Measurements from ENCODE around the gene KLHL29.

KLHL29 gene

GRCh38 chr2:23505218-23505983 lies 120.4 kb downstream of the KLHL29 start:
- in situ Hi-C loops (cut with HindIII; ENCODE audit: low sequenced_read_pairs): no loop called here
- DNase-seq (ENCODE audit: low read depth): no peak
- TF ChIP-seq, protein P1, sequence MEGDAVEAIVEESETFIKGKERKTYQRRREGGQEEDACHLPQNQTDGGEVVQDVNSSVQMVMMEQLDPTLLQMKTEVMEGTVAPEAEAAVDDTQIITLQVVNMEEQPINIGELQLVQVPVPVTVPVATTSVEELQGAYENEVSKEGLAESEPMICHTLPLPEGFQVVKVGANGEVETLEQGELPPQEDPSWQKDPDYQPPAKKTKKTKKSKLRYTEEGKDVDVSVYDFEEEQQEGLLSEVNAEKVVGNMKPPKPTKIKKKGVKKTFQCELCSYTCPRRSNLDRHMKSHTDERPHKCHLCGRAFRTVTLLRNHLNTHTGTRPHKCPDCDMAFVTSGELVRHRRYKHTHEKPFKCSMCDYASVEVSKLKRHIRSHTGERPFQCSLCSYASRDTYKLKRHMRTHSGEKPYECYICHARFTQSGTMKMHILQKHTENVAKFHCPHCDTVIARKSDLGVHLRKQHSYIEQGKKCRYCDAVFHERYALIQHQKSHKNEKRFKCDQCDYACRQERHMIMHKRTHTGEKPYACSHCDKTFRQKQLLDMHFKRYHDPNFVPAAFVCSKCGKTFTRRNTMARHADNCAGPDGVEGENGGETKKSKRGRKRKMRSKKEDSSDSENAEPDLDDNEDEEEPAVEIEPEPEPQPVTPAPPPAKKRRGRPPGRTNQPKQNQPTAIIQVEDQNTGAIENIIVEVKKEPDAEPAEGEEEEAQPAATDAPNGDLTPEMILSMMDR (IDR thresholded peaks at IDR 0.05; ENCODE audit: low read depth, low read length, missing control alignments): no peak
- no peak overlapping the region for H3K4me3 ChIP-seq (ENCODE audit: low read depth, low read length)

GRCh38 chr2:23505984-23506380 lies 121.0 kb downstream of the KLHL29 start:
- no peak for DNase-seq (ENCODE audit: low read depth)
- in situ Hi-C loops (cut with HindIII; ENCODE audit: low sequenced_read_pairs): no loop called here
- H3K4me3 ChIP-seq (ENCODE audit: low read depth, low read length): no peak overlapping the region
- TF ChIP-seq, protein P1 (IDR thresholded peaks at IDR 0.05; ENCODE audit: low read depth, low read length, missing control alignments): no peak

DNA sequence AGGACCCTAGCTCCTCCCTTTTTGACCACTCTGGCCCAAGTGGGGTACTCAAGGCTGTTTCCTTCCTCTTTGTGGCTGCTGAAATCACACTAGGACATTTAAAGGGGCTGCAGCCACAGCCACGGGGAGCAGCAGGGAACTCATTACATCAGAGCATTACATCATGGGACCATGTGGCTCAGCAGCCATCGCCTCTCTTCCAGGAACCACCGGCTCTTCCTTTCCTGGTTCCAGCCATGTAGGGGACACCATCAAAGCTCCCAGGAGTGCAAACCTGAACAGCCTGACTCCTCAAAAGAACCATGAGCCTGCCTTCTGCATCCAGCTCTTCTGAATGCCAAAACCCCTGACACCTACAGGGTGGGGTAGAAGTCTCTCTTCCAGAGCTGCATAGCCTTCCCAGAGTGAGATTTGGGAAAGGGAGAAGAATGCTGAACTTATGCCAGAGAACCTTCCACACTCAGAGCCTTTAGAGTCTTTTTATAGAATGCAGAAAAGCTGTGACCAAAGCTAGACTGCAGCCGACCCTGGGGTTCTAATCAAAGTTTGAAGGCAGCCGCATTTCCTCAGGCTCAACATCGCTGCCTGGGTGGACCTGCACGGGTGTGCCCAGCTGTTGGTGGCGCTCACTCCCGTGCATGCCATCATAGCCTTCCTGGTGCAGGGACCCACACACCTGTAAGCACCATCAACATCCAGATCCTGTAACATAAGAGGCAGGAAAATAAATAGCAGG lies 121.7 kb downstream of the KLHL29 start:
- in situ Hi-C loops (cut with HindIII; ENCODE audit: low sequenced_read_pairs): no loop called here
- no peak for DNase-seq (ENCODE audit: low read depth)

GRCh38 chr2:23507267-23508065 lies 122.5 kb downstream of the KLHL29 start:
- no peak overlapping the region for H3K4me3 ChIP-seq (ENCODE audit: low read depth, low read length)
- in situ Hi-C loops (cut with HindIII; ENCODE audit: low sequenced_read_pairs): no loop called here
- DNase-seq (ENCODE audit: low read depth): no peak
- TF ChIP-seq, protein P1 (IDR thresholded peaks at IDR 0.05; ENCODE audit: low read depth, low read length, missing control alignments): no peak

More for the DNA sequence above, 121.7 kb downstream of the KLHL29 start:
- no peak overlapping the region for H3K4me3 ChIP-seq (ENCODE audit: low read depth, low read length)
- TF ChIP-seq, protein P1 (IDR thresholded peaks at IDR 0.05; ENCODE audit: low read depth, low read length, missing control alignments): no peak

GRCh38 chr2:23508066-23508390 lies 123.0 kb downstream of the KLHL29 start:
- DNase-seq (ENCODE audit: low read depth): no peak
- no peak overlapping the region for H3K4me3 ChIP-seq (ENCODE audit: low read depth, low read length)
- in situ Hi-C loops (cut with HindIII; ENCODE audit: low sequenced_read_pairs): no loop called here
- TF ChIP-seq, protein P1 (IDR thresholded peaks at IDR 0.05; ENCODE audit: low read depth, low read length, missing control alignments): no peak

GRCh38 chr2:23509103-23509502 lies 124.1 kb downstream of the KLHL29 start:
- TF ChIP-seq, protein P1 (IDR thresholded peaks at IDR 0.05; ENCODE audit: low read depth, low read length, missing control alignments): no peak

More at GRCh38 chr2:23509103-23509502, 124.1 kb downstream of the KLHL29 start:
- no peak overlapping the region for H3K4me3 ChIP-seq (ENCODE audit: low read depth, low read length)
- in situ Hi-C loops (cut with HindIII; ENCODE audit: low sequenced_read_pairs): no loop called here
- DNase-seq (ENCODE audit: low read depth): no peak
